ENCODE data around the gene USP34. TPM values are rescaled to one million over a fixed set of nuclear protein-coding genes. Genes with fewer than 3 reads are reported as not detected.
A peak's percentile ranks its signal among the peaks of the same experiment; 100 is the strongest.

USP34 gene
- total and polyA plus RNA-seq, 2 experiments from 2014 or later = 42.4 to 94.5 TPM

DNA sequence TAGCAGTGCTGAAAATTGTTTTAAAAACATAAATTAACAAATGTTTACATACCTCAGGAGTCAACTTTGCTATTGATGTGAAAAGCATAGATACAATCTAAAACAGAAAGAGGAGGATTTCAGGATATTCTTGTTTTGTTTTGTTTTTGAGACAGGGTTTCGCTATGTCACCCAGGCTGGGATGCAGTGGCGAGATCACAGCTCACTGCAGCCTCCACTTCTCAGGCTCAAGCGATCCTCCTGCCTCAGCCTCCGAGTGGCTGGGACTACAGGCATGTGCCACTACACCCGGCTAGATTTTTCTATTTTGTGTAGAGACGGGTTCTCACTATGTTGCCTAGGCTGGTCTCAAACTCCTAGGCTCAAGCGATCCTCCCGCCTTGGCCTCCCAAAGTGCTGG lies 248.3 kb downstream of the USP34 start:
- TF ChIP-seq, protein P1, sequence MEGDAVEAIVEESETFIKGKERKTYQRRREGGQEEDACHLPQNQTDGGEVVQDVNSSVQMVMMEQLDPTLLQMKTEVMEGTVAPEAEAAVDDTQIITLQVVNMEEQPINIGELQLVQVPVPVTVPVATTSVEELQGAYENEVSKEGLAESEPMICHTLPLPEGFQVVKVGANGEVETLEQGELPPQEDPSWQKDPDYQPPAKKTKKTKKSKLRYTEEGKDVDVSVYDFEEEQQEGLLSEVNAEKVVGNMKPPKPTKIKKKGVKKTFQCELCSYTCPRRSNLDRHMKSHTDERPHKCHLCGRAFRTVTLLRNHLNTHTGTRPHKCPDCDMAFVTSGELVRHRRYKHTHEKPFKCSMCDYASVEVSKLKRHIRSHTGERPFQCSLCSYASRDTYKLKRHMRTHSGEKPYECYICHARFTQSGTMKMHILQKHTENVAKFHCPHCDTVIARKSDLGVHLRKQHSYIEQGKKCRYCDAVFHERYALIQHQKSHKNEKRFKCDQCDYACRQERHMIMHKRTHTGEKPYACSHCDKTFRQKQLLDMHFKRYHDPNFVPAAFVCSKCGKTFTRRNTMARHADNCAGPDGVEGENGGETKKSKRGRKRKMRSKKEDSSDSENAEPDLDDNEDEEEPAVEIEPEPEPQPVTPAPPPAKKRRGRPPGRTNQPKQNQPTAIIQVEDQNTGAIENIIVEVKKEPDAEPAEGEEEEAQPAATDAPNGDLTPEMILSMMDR (IDR thresholded peaks at IDR 0.05; ENCODE audit: low read depth, low read length) = no peak
- Histone ChIP-seq H3K9me3 (ENCODE audit: low read depth) (no peaks in the 10 kb centered on the region), H3K4me3 (no peak overlapping the region), H3K4me1 (ENCODE audit: low read depth) (no peaks in the 10 kb centered on the region), H3K27me3 (no peaks in the 10 kb centered on the region), H3K27ac (no peak overlapping the region), H3K36me3 (peaks cover 79% of the 10 kb centered on the region)
- DNase-seq (ENCODE audit: low read depth in 1 of 2, low spot score in 1 of 2) = no peak

DNA sequence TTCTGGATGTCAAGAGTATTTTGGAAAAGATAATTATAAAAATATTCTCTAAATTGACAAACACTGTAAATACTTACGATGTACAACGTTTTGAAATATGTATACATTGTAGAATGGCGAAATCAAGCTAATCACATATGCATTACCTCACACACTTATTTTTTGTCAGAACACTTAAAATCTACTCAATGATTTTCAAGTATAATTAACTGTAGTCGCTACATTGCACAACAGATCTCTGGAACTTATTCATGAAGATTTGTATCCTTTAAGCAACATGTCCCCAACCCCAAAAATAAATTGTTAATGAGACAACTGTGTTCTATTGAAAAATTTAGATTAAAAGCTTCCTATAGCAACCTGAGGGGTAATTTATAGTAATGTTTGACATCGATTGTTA lies 249.1 kb downstream of the USP34 start:
- H3K4me3 ChIP-seq = no peak overlapping the region
- no peak for DNase-seq (ENCODE audit: low read depth in 1 of 2, low spot score in 1 of 2)
- H3K27ac ChIP-seq = no peak overlapping the region
- H3K27me3 ChIP-seq = no peaks in the 10 kb centered on the region
- TF ChIP-seq, protein P1 (IDR thresholded peaks at IDR 0.05; ENCODE audit: low read depth, low read length) = no peak
- H3K9me3 ChIP-seq (ENCODE audit: low read depth) = no peaks in the 10 kb centered on the region
- no peaks in the 10 kb centered on the region for H3K4me1 ChIP-seq (ENCODE audit: low read depth)
- peaks cover 76% of the 10 kb centered on the region for H3K36me3 ChIP-seq

DNA sequence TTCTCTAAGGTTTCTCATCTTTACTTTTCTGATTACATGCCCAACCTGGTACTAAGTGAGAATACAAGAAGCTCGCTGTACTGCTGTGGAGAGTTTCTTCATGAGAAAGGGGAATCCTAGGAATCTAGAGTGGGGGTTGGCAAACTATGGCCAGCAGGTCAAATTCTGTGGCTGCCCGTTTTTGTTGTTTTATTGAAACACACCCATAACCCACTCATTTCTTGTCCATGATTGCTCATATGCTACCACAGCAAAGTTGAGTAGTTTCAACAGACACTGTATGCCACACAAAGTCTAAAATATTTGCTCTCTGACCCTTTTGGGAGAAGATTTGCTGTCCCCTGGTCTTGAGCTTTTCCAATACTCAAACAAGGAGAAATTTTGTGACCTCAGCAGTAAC lies 250.1 kb downstream of the USP34 start:
- DNase-seq (ENCODE audit: low read depth in 1 of 2, low spot score in 1 of 2) = peak in 1 of 2 donors; percentile 12
- Histone ChIP-seq H3K36me3 (peaks cover 71% of the 10 kb centered on the region), H3K27ac (no peak overlapping the region), H3K9me3 (ENCODE audit: low read depth) (no peaks in the 10 kb centered on the region), H3K27me3 (no peaks in the 10 kb centered on the region), H3K4me3 (no peak overlapping the region), H3K4me1 (ENCODE audit: low read depth) (no peaks in the 10 kb centered on the region)
- TF ChIP-seq, protein P1 (IDR thresholded peaks at IDR 0.05; ENCODE audit: low read depth, low read length) = no peak

DNA sequence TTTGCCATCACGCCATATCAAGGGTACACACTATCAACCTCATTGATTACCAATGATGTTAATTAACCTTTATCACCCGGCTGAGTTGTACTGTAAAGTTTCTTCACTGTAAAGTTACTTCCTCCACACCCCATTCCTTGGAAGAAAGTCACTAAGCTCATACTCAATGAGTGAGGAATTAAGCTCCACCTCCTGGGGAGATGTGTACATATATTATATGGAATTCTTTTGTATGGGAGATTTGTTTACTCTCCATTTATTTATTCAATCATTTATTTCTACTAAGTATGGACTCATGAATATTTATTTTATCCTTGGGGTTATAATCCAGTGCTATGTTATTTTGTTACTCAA lies 252.1 kb downstream of the USP34 start:
- DNase-seq (ENCODE audit: low read depth in 1 of 2, low spot score in 1 of 2) = no peak
- peaks cover 68% of the 10 kb centered on the region for H3K36me3 ChIP-seq

DNA sequence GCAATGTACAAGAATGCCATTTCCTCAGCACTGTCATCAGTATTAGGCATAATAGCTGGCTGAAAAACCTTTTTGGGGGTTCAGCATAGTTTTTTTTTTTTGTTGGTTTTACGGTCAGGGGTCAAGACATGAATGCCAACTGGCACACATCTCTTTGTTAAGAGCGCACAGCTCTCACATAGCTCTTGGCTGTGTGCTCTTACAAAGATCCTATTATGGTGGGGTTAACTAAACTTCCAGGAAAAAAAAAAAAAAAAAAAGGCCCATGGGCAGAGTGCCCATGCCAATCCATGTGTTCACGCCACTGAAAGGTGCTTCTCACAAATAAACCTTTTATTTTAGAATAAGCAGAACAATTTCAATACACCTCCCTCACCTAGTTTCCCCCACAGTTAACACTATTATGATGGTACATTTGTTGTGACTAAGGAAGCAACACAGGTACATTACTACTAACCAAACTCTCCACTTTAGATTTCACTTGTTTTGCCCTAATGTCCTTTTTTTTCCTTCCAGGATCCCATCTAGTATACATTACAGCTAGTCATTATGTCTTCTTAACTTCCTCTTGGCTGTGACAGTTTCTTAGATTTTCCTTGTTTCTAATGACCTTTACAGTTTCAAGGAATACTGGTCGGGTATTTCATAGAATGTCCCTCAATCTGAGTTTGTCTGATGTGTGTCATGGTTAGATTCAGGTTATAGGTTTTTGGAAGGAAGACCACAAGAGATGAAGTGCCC lies 252.6 kb downstream of the USP34 start:
- Histone ChIP-seq H3K36me3 (peaks cover 68% of the 10 kb centered on the region), H3K9me3 (ENCODE audit: low read depth) (no peaks in the 10 kb centered on the region), H3K27ac (no peak overlapping the region), H3K27me3 (no peaks in the 10 kb centered on the region), H3K4me1 (ENCODE audit: low read depth) (no peaks in the 10 kb centered on the region), H3K4me3 (no peak overlapping the region)
- DNase-seq (ENCODE audit: low read depth in 1 of 2, low spot score in 1 of 2) = no peak
- TF ChIP-seq, protein P1 (IDR thresholded peaks at IDR 0.05; ENCODE audit: low read depth, low read length) = no peak

More for the DNA sequence above, 252.1 kb downstream of the USP34 start:
- Histone ChIP-seq H3K27ac (no peak overlapping the region), H3K4me3 (no peak overlapping the region), H3K27me3 (no peaks in the 10 kb centered on the region), H3K4me1 (ENCODE audit: low read depth) (no peaks in the 10 kb centered on the region), H3K9me3 (ENCODE audit: low read depth) (no peaks in the 10 kb centered on the region)
- TF ChIP-seq, protein P1 (IDR thresholded peaks at IDR 0.05; ENCODE audit: low read depth, low read length) = no peak
